GM10847 (cell line): Measurements from ENCODE around the gene ANTXR1.

ENCODE experiments used
- POLR2A ChIP-seq: IDR thresholded peaks from 2 replicates; pipeline ENCODE4 v1.6.1; 2011; ENCODE audit not compliant: insufficient read length; ENCODE audit errors: extremely low read depth

Gene ANTXR1

GRCh38 chr2:69164061-69164778, 151.2 kb downstream of the ANTXR1 start:
- TF ChIP-seq POLR2A = no peak

- no peak for TF ChIP-seq POLR2A
Measured at GRCh38 chr2:69165091-69165880, 152.3 kb downstream of the ANTXR1 start.

- TF ChIP-seq POLR2A = no peak
Measured at GRCh38 chr2:69166465-69166811, 153.5 kb downstream of the ANTXR1 start.

- no peak for TF ChIP-seq POLR2A
Measured at GRCh38 chr2:69166812-69167468, 154.0 kb downstream of the ANTXR1 start.

GRCh38 chr2:69167469-69167822, 154.5 kb downstream of the ANTXR1 start:
- no peak for TF ChIP-seq POLR2A

GRCh38 chr2:69168144-69168813, 155.3 kb downstream of the ANTXR1 start:
- no peak for TF ChIP-seq POLR2A

GRCh38 chr2:69168950-69169654, 156.1 kb downstream of the ANTXR1 start:
- TF ChIP-seq POLR2A = no peak

GRCh38 chr2:69169655-69170389, 156.8 kb downstream of the ANTXR1 start:
- no peak for TF ChIP-seq POLR2A

GRCh38 chr2:69170661-69171060, 157.7 kb downstream of the ANTXR1 start:
- no peak for TF ChIP-seq POLR2A

- no peak for TF ChIP-seq POLR2A
Measured at GRCh38 chr2:69171116-69171896, 158.3 kb downstream of the ANTXR1 start.

- no peak for TF ChIP-seq POLR2A
Measured at GRCh38 chr2:69171897-69172525, 159.0 kb downstream of the ANTXR1 start.

- TF ChIP-seq POLR2A = no peak
Measured at GRCh38 chr2:69173706-69174105, 160.7 kb downstream of the ANTXR1 start.
